Measurements from ENCODE around the gene PRCD. TPM values are rescaled to one million over a fixed set of nuclear protein-coding genes. Genes with fewer than 3 reads are reported as not detected.

The PRCD gene
- polyA plus RNA-seq, 1 of the 3 experiments (the other 2 are of a cell fraction), result 2.2 TPM

GRCh38 chr17:76530095-76530723, 9.6 kb upstream of the PRCD start:
- Histone ChIP-seq H2AFZ (ENCODE audit: low read depth) (peak overlapping the region; percentile 57; the same call in 1 of the 2 replicates), H3K9ac (no peak overlapping the region), H3F3A (replicated peaks; ENCODE audit: insufficient read depth) (peaks cover 10% of the 10 kb centered on the region), H3K9me2 (no peaks in the 10 kb centered on the region), H3K27ac (ENCODE audit: low read depth in 2 of 2, low read length in 1 of 2) (peak overlapping the region in 1 of 2 experiments; percentile 89; a peak in 3 of 4 replicates), H3K4me3 (ENCODE audit: low read depth in 2 of 2, low read length in 1 of 2) (no peak overlapping the region), H3K27me3 (ENCODE audit: insufficient read depth) (0 out of 2 replicates have a peak, but pooled peaks cover 6% of the 10 kb centered on the region), H3K4me2 (peak overlapping the region; percentile 46; the same call in 1 of the 2 replicates), H3K36me3 (replicated peaks in 1 of 2; ENCODE audit: control insufficient read depth in 1 of 2, insufficient read depth in 2 of 2, low read length in 1 of 2) (no peaks in the 10 kb centered on the region), H3K9me3 (no peaks in the 10 kb centered on the region), H4K20me1 (ENCODE audit: insufficient read depth) (no peaks in the 10 kb centered on the region), H3K79me2 (ENCODE audit: insufficient read depth) (no peaks in the 10 kb centered on the region), H3K4me1 (ENCODE audit: control insufficient read depth in 1 of 2, insufficient read depth in 2 of 2, low read depth in 1 of 2, low read length in 1 of 2) (peaks cover 13 to 66% of the 10 kb centered on the region in 2 experiments; a peak in 3 of 4 replicates)
- ChIA-PET POLR2A (interaction anchor here (2.9 to 11.2 kb wide), 2 partner anchors 10 to 15 kb away, joined by 34 to 245 read pairs; partner anchors contain the start of gene PRCD), CTCF (interaction anchor here (0.8 to 12.4 kb wide), 14 partner anchors 9 to 187 kb away, joined by 3 to 309 read pairs (median 6); partner anchors contain the start of genes CYGB, PRCD, SPHK1 and ST6GALNAC2)
- 81% methylated on average over 23 of the region's 23 CpGs for WGBS (ENCODE audit: low lambda C conversion rate)
- peak; percentile 64 for DNase-seq
- TF ChIP-seq PBX3 (IDR thresholded peaks at IDR 0.05), result no peak
- TF ChIP-seq RAD21 (IDR thresholded peaks at IDR 0.05; ENCODE audit: low read length), result no peak
- TF ChIP-seq ZBTB33 (IDR thresholded peaks at IDR 0.05; ENCODE audit: borderline replicate concordance, low read depth), result no peak
- TF ChIP-seq, protein P1, sequence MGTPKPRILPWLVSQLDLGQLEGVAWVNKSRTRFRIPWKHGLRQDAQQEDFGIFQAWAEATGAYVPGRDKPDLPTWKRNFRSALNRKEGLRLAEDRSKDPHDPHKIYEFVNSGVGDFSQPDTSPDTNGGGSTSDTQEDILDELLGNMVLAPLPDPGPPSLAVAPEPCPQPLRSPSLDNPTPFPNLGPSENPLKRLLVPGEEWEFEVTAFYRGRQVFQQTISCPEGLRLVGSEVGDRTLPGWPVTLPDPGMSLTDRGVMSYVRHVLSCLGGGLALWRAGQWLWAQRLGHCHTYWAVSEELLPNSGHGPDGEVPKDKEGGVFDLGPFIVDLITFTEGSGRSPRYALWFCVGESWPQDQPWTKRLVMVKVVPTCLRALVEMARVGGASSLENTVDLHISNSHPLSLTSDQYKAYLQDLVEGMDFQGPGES (IDR thresholded peaks at IDR 0.05; ENCODE audit: low read depth, low read length), result no peak
- TF ChIP-seq RFX5 (IDR thresholded peaks at IDR 0.05; ENCODE audit: low read length), result no peak
- TF ChIP-seq EZH2phosphoT487 (IDR thresholded peaks at IDR 0.05; ENCODE audit: borderline replicate concordance, low read depth), result no peak
- TF ChIP-seq POLR2AphosphoS5 (IDR thresholded peaks at IDR 0.05; ENCODE audit: low read depth, low read length), result no peak
- TF ChIP-seq CTCF (IDR thresholded peaks at IDR 0.05), result no peak
- no peak for TF ChIP-seq JUND (IDR thresholded peaks at IDR 0.05)
- TF ChIP-seq, protein P2, sequence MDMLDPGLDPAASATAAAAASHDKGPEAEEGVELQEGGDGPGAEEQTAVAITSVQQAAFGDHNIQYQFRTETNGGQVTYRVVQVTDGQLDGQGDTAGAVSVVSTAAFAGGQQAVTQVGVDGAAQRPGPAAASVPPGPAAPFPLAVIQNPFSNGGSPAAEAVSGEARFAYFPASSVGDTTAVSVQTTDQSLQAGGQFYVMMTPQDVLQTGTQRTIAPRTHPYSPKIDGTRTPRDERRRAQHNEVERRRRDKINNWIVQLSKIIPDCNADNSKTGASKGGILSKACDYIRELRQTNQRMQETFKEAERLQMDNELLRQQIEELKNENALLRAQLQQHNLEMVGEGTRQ (IDR thresholded peaks at IDR 0.05; ENCODE audit: borderline replicate concordance, low read depth, low read length), result no peak
- no peak for TF ChIP-seq ELF1 (IDR thresholded peaks at IDR 0.05)

All from SK-N-SH (cell line).